HG02943 (cell line): ENCODE data around the gene FAM78B.

Source experiments
- ATAC-seq: cut with Tn5 transposase; IDR thresholded peaks from one replicate; pipeline ENCODE4 v1.9.1; 2021; ENCODE audit warnings: mild to moderate bottlenecking, low read depth, moderate library complexity; ENCODE audit not compliant: unreplicated experiment

Gene FAM78B

GRCh38 chr1:166122873-166123466 lies 43.8 kb downstream of the FAM78B start:
- no peak for ATAC-seq

- no peak for ATAC-seq
Measured at GRCh38 chr1:166121010-166121409, 45.8 kb downstream of the FAM78B start.

- no peak for ATAC-seq
Measured at GRCh38 chr1:166120281-166120680, 46.5 kb downstream of the FAM78B start.

- no peak for ATAC-seq
Measured at GRCh38 chr1:166119471-166119965, 47.3 kb downstream of the FAM78B start.

- ATAC-seq: no peak
Measured at GRCh38 chr1:166117776-166118175, 49.0 kb downstream of the FAM78B start.

- no peak for ATAC-seq
Measured at GRCh38 chr1:166116026-166116425, 50.8 kb downstream of the FAM78B start.

- ATAC-seq: no peak
Measured at GRCh38 chr1:166114419-166114818, 52.4 kb downstream of the FAM78B start.

- no peak for ATAC-seq
Measured at GRCh38 chr1:166113630-166114029, 53.2 kb downstream of the FAM78B start.

- ATAC-seq: no peak
Measured at GRCh38 chr1:166113031-166113430, 53.8 kb downstream of the FAM78B start.

GRCh38 chr1:166112425-166112824 lies 54.4 kb downstream of the FAM78B start:
- no peak for ATAC-seq

GRCh38 chr1:166111430-166111829 lies 55.4 kb downstream of the FAM78B start:
- ATAC-seq: no peak

- no peak for ATAC-seq
Measured at GRCh38 chr1:166090244-166090643, 76.6 kb downstream of the FAM78B start.

GRCh38 chr1:166089804-166090203 lies 77.0 kb downstream of the FAM78B start:
- ATAC-seq: peak; percentile 73

GRCh38 chr1:166088572-166088955 lies 78.2 kb downstream of the FAM78B start:
- ATAC-seq: no peak

- no peak for ATAC-seq
Measured at GRCh38 chr1:166087734-166088571, 78.8 kb downstream of the FAM78B start.

GRCh38 chr1:166086113-166086883 lies 80.5 kb downstream of the FAM78B start:
- ATAC-seq: no peak

GRCh38 chr1:166084613-166085012 lies 82.2 kb downstream of the FAM78B start:
- no peak for ATAC-seq

- peak; percentile 46 for ATAC-seq
Measured at GRCh38 chr1:166083887-166084286, 82.9 kb downstream of the FAM78B start.

- no peak for ATAC-seq
Measured at GRCh38 chr1:166082601-166083000, 84.2 kb downstream of the FAM78B start.

GRCh38 chr1:166080967-166081870 lies 85.6 kb downstream of the FAM78B start:
- no peak for ATAC-seq
